ENCODE measurements around the gene SEMA4G.

DNA sequence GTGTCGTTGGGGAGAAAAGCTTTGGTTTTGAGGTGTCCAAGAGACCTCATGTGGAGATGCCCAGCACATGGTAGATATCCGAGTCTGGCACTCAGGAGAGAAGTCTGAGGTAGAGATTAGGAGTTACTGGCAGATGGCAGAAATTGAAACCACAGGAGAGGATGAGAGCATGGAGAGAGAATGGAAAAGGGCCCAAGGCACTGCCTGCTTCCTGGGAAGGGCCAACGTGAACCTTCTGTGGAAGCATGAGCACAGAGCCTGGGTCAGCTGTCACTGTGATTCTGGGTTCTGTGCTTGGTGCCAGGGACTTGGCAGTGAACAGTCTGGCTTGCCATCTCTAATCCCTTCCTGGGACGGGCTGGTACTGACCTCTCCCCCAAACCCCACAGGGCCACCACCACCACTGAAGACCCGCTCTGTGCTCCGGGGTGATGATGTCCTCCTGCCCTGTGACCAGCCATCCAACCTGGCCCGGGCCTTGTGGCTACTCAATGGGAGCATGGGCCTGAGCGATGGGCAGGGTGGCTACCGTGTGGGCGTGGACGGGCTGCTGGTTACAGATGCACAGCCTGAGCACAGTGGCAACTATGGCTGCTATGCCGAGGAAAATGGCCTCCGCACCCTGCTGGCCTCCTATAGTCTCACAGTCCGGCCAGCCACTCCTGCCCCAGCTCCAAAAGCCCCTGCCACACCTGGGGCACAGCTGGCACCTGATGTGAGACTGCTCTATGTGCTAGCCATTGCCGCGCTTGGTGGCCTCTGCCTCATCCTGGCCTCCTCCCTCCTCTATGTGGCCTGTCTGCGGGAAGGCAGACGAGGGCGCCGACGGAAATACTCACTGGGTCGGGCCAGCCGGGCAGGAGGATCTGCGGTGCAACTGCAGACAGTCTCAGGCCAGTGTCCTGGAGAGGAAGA lies 13.9 kb downstream of the SEMA4G start:
- TF ChIP-seq, protein P1, sequence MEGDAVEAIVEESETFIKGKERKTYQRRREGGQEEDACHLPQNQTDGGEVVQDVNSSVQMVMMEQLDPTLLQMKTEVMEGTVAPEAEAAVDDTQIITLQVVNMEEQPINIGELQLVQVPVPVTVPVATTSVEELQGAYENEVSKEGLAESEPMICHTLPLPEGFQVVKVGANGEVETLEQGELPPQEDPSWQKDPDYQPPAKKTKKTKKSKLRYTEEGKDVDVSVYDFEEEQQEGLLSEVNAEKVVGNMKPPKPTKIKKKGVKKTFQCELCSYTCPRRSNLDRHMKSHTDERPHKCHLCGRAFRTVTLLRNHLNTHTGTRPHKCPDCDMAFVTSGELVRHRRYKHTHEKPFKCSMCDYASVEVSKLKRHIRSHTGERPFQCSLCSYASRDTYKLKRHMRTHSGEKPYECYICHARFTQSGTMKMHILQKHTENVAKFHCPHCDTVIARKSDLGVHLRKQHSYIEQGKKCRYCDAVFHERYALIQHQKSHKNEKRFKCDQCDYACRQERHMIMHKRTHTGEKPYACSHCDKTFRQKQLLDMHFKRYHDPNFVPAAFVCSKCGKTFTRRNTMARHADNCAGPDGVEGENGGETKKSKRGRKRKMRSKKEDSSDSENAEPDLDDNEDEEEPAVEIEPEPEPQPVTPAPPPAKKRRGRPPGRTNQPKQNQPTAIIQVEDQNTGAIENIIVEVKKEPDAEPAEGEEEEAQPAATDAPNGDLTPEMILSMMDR (IDR thresholded peaks at IDR 0.05; ENCODE audit: low read length), result no peak
- TF ChIP-seq EZH2 (optimal IDR thresholded peaks at IDR 0.05; ENCODE audit: low read depth, low read length) (no peak), EZH2phosphoT487 (IDR thresholded peaks at IDR 0.05; ENCODE audit: low read length) (no peak)
